Endometrial microvascular endothelial cells (primary cell): Measurements from ENCODE around the gene TRMT6. TPM values are rescaled to one million over a fixed set of nuclear protein-coding genes. Genes with fewer than 3 reads are reported as not detected.

Experiments
- in situ Hi-C: cut with HindIII; loops from 2 replicates; pipeline ENCODE4 v1.10.0; 2017; ENCODE audit warnings: low sequenced_read_pairs, low pct_unique_long_range_greater_than_20kb; ENCODE audit errors: inconsistent ontology term
- total RNA-seq: library from RNA; depleted of rRNA; stranded (reverse); fragments of >200 nt; gene quantifications from one replicate; pipeline ENCODE4 v1.2.3, GENCODE V29; 2015; ENCODE audit errors: inconsistent ontology term

TRMT6 gene
- total RNA-seq, 1 donor from 2014 or later = 10.2 TPM

GRCh38 chr20:5969348-5969935, 19.1 kb upstream of the TRMT6 start:
- in situ Hi-C loops = no loop called here

DNA sequence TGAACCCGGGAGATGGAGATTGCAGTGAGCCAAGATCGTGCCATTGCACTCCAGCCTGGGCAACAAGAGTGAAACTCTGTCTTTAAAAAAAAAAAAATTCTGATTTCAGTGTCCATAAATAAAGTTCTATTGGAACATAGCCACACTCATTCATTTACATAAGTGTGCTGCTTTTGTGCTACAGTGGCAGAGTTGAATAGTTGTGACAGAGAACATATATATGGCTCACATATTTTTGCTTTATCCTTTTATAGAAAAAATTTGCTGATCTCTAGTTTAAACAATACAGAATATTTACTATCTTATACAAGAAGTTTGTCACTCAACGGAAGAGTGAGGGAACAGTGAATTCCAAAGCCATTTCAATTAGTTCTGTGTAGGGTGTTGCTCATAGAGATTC, 18.1 kb upstream of the TRMT6 start:
- in situ Hi-C loops = no loop called here

DNA sequence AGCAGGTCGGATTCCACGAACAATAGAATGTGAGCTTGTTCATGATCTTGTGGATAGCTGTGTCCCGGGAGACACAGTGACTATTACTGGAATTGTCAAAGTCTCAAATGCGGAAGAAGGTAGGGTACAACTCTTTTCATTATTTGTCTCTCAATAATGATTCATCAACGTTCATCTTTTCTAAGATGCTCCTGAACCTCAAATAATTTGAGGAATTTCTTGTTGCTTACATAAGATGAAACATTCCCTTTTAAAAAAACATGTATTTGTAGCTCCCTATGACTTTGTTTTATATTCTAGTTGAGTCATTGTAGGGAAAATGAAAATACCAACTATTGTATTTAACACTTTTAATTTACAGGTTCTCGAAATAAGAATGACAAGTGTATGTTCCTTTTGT, 17.1 kb upstream of the TRMT6 start:
- in situ Hi-C loops = no loop called here

- in situ Hi-C loops = no loop called here
These were observed 426 bp downstream of the TRMT6 start for GRCh38 chr20:5949943-5950270.

GRCh38 chr20:5947276-5947675, 3.1 kb downstream of the TRMT6 start:
- in situ Hi-C loops = no loop called here

DNA sequence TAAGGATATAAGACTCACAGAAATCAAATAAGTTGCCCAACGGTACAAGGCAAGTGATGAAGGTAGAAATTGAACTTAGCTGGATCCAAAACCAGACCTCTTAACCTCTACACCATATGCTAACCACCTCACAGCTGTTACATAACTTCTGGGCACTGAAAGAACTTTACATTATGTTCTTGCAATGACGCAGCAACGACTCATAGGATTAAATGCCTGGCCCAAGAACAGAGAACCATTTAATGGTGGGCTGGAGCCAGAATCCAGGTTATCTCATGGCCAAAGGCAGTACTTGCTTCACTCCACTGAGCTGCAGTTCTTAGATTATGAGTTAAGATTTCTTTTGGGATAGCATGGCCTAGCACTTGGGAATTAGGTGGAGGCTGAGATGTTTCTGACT, 4.4 kb downstream of the TRMT6 start:
- in situ Hi-C loops = no loop called here

- in situ Hi-C loops = no loop called here
These were observed 11.8 kb downstream of the TRMT6 start for GRCh38 chr20:5938456-5939029.

GRCh38 chr20:5936238-5936637, 14.1 kb downstream of the TRMT6 start:
- in situ Hi-C loops = no loop called here

GRCh38 chr20:5935384-5935783, 14.9 kb downstream of the TRMT6 start:
- in situ Hi-C loops = no loop called here

GRCh38 chr20:5933802-5934436, 16.4 kb downstream of the TRMT6 start:
- in situ Hi-C loops = no loop called here

DNA sequence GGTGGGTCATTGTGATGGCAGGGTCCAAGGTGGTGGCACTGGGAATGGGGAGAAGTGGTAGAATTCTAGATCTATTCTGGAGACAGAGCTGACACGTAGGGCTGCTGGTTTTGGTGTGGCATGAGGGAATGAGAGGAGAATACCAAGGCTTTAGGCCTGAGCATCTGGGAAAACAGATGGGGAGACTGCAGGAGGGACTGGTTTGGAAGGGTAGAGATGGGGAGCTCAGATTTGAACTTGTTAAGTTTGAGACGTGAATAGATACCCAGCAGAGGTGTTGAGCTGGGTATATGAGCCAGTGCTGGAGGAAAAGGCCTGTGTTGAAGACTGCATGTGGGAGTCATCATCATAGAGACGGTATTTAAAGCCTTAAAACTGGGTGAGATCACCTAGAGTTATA, 17.5 kb downstream of the TRMT6 start:
- in situ Hi-C loops = no loop called here

GRCh38 chr20:5931411-5931810, 18.9 kb downstream of the TRMT6 start:
- in situ Hi-C loops = no loop called here

DNA sequence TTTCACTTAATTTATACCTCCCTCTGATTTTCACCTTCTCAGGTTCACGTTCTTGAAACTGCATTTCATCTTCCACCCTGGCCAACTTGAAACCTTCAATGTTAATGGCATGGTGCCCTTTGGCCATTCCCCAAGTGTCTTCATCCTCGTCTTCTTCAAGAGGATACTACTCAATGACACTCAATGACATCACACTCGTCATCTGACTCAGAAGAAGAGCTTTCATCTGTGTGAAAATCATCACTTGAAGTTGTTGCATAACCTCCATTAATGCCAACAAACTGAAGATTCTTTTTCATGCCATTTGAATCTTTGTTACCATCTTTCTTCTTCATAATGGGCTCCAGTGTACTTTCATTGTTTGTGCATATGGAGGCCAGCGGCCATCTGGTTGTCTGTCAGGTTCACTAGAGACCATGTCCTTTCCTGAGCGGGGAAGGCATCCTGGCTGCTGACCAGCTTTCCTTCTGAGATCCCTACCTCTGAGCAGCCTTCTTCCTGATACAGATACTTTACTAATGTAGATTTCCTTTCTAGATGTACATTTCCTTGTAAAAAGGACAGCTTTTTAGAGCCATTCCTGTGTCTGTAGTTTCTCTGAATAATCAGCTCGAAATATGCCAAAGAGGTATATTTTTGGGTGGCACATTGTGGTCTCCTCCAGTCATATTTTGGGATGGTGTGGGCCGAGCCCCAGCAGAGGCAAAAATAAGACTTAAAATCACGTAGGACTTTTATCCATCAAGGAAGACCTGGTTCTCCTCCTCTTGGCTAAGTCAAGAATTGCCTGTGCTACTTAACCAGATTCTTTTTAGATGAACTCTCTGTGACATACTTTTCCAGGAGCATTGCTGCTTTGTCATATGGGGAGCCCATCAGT, 21.3 kb downstream of the TRMT6 start:
- in situ Hi-C loops = no loop called here

- in situ Hi-C loops = no loop called here
These were observed 22.4 kb downstream of the TRMT6 start for GRCh38 chr20:5927749-5928462.

DNA sequence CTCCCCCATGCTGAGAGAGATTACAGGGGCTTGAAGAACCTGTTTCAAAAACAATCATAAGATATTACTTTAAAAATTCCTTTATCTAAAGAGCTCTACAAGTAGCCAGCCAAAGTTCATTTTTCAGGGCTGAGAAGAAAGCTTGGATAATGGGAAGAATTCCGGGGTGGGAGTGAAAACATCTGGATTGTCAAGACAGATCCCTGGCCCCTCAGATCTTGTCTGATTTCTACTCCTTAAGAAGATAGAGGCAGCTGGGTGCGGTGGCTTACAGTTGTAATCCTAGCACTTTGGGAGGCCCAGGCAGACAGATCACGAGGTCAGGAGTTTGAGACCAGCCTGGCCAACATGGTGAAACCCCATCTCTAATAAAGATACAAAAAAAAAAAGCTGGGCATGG, 24.8 kb downstream of the TRMT6 start:
- in situ Hi-C loops = no loop called here

GRCh38 chr20:5923493-5923892, 26.8 kb downstream of the TRMT6 start:
- in situ Hi-C loops = no loop called here

DNA sequence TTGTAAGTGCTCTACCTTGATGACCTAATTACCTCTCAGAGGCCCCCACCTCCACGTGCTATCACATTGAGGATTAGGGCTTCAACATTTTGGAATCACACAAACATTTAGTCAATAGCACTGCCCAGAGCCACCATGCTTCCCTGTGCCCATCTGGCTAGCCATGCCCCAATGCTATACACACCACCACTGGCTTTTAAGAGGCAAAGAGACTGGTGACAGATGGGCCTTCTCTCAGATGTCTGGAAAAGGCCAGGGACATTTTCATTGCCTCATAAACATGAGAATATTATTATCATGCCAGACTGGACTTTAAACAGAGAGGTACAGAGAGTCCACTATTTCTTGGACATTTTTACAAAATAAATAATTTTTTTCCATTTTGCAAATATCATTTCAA, 29.8 kb downstream of the TRMT6 start:
- in situ Hi-C loops = no loop called here

GRCh38 chr20:5919626-5920544, 30.4 kb downstream of the TRMT6 start:
- in situ Hi-C loops = no loop called here
